IPS-15b (cell line): ENCODE data around the gene MRPL20.
"Not testable (repeated sequence)": the region's sequence is repeated elsewhere in the genome, so short reads cannot be mapped to it uniquely, and the experiment has no call there.

Experiments
- H3K27me3 ChIP-seq: one replicate; pipeline ENCODE4 v1.6.1; 2013; ENCODE audit warnings: low read length; ENCODE audit not compliant: control insufficient read depth, insufficient read depth
- H3K36me3 ChIP-seq: one replicate; pipeline ENCODE4 v1.6.1; 2013; ENCODE audit warnings: low read length; ENCODE audit not compliant: control insufficient read depth, insufficient read depth
- H3K4me1 ChIP-seq: one replicate; pipeline ENCODE4 v1.6.1; 2013; ENCODE audit warnings: mild to moderate bottlenecking, low read length; ENCODE audit not compliant: control insufficient read depth, insufficient read depth
- H3K4me3 ChIP-seq: one replicate; pipeline ENCODE4 v1.5.1; 2013; ENCODE audit warnings: low read depth, low read length
- H3K9ac ChIP-seq: one replicate; pipeline ENCODE4 v1.6.1; 2013; ENCODE audit warnings: low read depth, mild to moderate bottlenecking, low read length
- H3K9me3 ChIP-seq: one replicate; pipeline ENCODE4 v1.6.1; 2013; ENCODE audit warnings: mild to moderate bottlenecking, low read length; ENCODE audit not compliant: control insufficient read depth, insufficient read depth

MRPL20 gene

GRCh38 chr1:1421147-1421906 lies 14.2 kb upstream of the MRPL20 start, which contains the start of gene ANKRD65:
TSS of gene ANKRD65 (minus strand) at chr1:1421276. CDS start at chr1:1421005, 271 bp downstream.
- no peaks in the 10 kb centered on the region for H3K36me3 ChIP-seq
- peak within 1 kb of the TSS; percentile 50 for H3K9ac ChIP-seq
- H3K9me3 ChIP-seq, result no peaks in the 10 kb centered on the region
- H3K27me3 ChIP-seq, result no peaks in the 10 kb centered on the region
- no peak within 1 kb of the TSS for H3K4me3 ChIP-seq
- peaks cover 4% of the 10 kb centered on the region for H3K4me1 ChIP-seq

DNA sequence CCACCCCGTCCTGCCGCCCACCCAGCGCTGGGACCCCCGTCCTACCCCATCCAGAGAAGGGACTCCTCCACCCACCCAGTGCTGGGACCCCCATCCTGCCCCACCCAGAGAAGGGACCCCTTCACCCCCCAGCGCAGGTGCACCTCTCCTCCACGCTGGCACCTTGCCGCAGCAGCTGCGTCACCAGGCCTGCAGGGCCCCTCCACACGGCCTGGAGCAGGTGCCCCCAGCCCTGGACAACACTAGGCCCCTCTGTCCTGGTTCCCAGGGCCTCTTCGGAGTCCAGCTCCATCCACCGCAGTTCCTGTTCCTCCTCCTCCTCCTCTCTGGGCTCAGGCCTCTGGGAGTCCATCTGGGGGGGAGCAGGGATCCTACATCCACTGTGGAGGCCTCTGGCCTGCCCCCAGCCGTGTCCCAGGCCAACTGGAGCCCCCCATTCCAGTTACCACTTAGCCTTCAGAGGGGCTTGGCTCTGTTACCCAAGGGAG lies 13.6 kb upstream of the MRPL20 start:
- H3K9me3 ChIP-seq, result no peaks in the 10 kb centered on the region
- H3K4me3 ChIP-seq, result no peak overlapping the region
- H3K4me1 ChIP-seq, result peaks cover 4% of the 10 kb centered on the region
- H3K36me3 ChIP-seq, result no peaks in the 10 kb centered on the region
- H3K9ac ChIP-seq, result peak overlapping the region; percentile 50
- H3K27me3 ChIP-seq, result no peaks in the 10 kb centered on the region

DNA sequence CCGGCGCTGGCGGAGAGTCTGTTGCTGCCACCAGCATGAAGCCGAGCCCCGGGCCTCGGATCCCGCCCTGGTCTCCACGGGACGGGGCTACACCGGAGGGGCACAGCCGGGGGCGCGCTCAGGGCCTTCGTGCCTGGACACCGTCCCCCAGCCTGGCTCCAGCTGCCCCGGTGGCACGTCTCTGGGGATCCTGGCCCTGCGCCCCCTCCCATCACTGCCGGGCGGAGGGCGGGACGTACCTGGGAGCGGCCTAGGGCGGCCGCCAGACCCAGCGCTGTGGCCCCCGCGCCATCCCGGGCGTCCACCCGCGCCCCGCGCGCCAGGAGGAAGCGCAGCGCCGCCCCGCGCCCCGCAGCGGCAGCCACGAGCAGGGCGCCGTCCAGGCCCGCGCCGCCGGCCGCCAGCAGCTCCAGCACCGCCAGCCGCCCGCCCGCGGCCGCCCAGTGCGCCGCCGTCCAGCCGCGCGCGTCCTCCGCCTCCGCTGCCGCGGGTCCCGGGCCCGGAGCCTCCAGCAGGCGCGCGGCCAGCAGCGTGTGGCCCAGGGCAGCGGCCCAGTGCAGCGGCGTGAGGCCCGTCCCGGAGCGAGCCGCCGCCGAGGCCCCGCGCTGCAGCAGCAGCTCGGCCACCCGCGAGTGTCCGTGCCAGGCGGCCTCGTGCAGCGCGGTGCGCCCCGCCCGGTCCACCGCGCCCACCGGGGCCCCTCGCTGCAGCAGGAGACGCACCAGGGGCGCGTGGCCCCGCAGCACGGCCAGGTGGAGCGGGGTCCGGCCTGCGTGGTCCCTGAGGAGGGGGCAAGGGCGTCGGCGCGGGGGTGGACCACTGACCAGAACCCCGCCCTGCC lies 12.9 kb upstream of the MRPL20 start:
- H3K36me3 ChIP-seq, result no peaks in the 10 kb centered on the region
- H3K9me3 ChIP-seq, result no peaks in the 10 kb centered on the region
- H3K4me1 ChIP-seq, result peaks cover 4% of the 10 kb centered on the region
- H3K4me3 ChIP-seq, result no peak overlapping the region
- no peaks in the 10 kb centered on the region for H3K27me3 ChIP-seq
- H3K9ac ChIP-seq, result peak overlapping the region; percentile 60

GRCh38 chr1:1419363-1419812 lies 12.3 kb upstream of the MRPL20 start:
- no peaks in the 10 kb centered on the region for H3K36me3 ChIP-seq
- H3K9ac ChIP-seq, result peak overlapping the region; percentile 60
- no peak overlapping the region for H3K4me3 ChIP-seq
- H3K9me3 ChIP-seq, result no peaks in the 10 kb centered on the region
- no peaks in the 10 kb centered on the region for H3K27me3 ChIP-seq
- H3K4me1 ChIP-seq, result peaks cover 4% of the 10 kb centered on the region

DNA sequence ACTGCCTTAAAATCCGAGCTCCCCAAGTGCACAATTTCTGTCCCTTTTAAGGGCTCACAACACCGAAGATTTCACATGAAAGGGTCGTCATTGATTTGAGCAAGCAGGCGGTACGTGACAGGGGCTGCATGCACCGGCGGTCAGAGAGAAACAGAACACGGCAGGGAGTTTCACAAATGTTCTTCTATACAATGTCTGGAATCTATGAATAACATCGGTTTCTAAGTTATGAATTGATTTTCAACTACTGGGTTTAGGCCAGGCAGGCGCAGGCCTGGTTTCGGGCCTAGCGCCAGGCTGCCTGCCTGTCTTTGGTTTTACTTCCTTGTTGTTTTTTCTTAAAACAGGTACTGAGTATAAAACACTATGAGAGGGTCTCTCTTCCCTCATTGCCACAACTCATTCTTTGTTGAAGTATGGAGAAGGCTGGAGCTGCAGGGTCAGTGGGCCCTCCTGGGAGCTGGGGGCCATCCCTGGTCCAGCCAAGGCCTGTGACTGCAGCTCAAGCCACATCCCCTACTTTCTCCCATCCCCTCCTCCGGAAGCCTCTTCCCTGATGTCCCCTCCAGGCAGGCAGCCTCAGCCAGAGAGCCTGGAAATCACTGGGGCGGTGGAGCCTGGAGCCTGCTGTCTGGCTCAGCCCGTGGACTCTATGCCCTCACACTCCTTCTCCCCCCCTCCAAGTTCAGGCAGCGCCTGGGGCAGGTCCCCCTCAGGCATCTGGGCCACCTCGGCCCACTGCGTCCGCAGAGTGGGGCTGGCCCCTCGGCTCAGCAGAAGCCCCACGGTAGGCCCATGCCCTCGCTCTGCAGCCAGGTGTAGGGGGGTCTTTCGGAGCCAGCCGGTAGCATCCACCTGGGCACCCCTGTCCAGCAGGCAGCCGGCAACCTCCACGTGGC lies 11.6 kb upstream of the MRPL20 start:
- H3K9ac ChIP-seq, result no peak overlapping the region
- no peaks in the 10 kb centered on the region for H3K9me3 ChIP-seq
- H3K27me3 ChIP-seq, result no peaks in the 10 kb centered on the region
- H3K4me3 ChIP-seq, result no peak overlapping the region
- no peaks in the 10 kb centered on the region for H3K36me3 ChIP-seq
- peaks cover 4% of the 10 kb centered on the region for H3K4me1 ChIP-seq

DNA sequence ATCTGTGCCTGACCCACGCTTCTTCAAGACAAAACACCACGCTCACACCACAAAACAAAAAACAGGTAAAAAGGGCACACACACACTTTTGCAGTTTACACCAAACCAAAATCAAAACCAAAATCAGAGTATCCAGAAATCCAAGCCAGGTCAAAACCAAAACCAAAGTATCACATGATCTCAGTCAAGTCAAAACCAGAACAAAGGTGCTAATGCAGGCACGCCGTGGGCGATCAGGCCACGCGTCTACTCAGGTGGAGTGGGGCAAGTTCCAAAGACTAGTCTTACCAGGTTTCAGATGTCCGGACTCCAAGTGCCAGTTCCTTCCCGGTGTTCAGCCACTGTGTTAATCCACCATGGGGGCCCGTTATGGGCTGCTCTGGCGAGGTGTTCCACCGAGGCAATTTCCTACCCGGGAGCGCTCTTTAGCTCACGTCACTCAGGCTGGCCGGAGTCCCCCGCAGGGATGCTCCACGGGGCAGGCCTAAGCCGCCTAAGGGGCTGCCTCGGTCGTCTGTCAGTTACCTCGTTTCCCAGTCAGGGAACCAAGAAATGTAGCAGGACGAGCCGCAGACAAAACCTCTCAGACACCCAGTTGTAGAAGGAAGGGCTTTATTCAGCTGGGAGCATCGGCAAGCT lies 10.9 kb upstream of the MRPL20 start:
- not testable (repeated sequence) for H3K4me3 ChIP-seq, H3K9ac ChIP-seq, H3K27me3 ChIP-seq, H3K9me3 ChIP-seq, H3K36me3 ChIP-seq, H3K4me1 ChIP-seq

DNA sequence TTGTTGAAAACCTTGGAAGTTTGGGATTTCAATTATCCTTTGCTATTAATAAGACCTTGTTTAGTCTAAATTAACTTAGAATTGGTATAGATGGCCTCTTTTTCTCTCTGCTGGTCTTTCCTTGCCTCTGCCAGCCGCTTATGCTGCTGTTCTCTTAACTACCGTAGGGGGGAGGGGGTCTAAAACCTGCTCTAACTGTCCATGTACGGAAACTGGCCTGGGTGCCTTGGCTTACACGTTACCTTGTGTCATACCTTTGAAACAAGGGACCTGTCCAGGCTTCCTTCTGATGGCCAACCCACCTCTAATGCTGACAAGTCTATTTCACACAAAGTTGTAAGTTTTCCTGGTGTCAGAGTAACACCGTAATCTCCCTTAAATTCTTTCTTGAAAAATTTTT lies 10.3 kb upstream of the MRPL20 start:
- H3K9me3 ChIP-seq, H3K27me3 ChIP-seq, H3K4me1 ChIP-seq, H3K4me3 ChIP-seq, H3K9ac ChIP-seq, H3K36me3 ChIP-seq: not testable (repeated sequence)

- Histone ChIP-seq H3K4me1 (peaks cover 5% of the 10 kb centered on the region), H3K27me3 (no peaks in the 10 kb centered on the region), H3K4me3 (no peak overlapping the region), H3K9me3 (no peaks in the 10 kb centered on the region), H3K9ac (peak overlapping the region; percentile 12), H3K36me3 (peaks cover 6% of the 10 kb centered on the region)
These were observed 8.7 kb upstream of the MRPL20 start for GRCh38 chr1:1415751-1416150.

DNA sequence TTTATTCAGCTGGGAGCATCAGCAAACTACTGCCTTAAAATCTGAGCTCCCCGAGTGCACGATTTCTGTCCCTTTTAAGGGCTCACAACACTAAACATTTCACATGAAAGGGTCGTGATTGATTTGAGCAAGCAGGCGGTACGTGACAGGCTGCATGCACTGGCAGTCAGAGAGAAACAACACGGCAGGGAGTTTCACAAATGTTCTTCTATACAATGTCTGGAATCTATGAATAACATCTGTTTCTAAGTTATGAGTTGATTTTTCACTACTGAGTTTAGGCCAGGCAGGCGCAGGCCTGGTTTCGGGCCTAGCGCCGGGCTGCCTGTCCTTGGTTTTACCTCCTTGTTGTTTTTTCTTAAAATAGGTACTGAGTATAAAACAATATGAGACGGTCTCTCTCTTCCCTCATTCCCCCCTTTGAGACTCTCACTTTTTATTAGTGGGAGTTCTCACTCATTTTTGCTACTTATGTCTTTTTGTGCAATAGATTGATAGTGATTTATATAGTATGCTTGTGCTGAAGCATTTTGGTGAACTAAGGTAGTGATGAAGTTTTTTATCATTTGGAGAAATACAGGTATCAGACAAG lies 5.3 kb upstream of the MRPL20 start:
- not testable (repeated sequence) for H3K4me3 ChIP-seq, H3K9me3 ChIP-seq, H3K9ac ChIP-seq, H3K4me1 ChIP-seq, H3K27me3 ChIP-seq
- peaks cover 15% of the 10 kb centered on the region for H3K36me3 ChIP-seq

- Histone ChIP-seq H3K4me1 (peaks cover 8% of the 10 kb centered on the region), H3K9me3 (no peaks in the 10 kb centered on the region), H3K4me3 (no peak overlapping the region), H3K27me3 (no peaks in the 10 kb centered on the region), H3K36me3 (peaks cover 17% of the 10 kb centered on the region), H3K9ac (no peak overlapping the region)
These were observed 4.5 kb upstream of the MRPL20 start for GRCh38 chr1:1411626-1412025.
